K562 (cell line): ENCODE measurements around the gene KIF1A. TPM values are rescaled to one million over a fixed set of nuclear protein-coding genes. Genes with fewer than 3 reads are reported as not detected.

Experiments
- ATAC-seq: fragments of 200-7000 bp; cut with Tn5 transposase; 3 replicates; pipeline ENCODE4 v1.9.1; 2020; ENCODE audit warnings: moderate library complexity
- BruUV-seq: library from RNA; stranded (reverse); fragments of 400-500 nt; replicated peaks from 2 replicates; lab custom pipeline; 2021; lab: Mats Ljungman, UMichigan
- CTCF ChIA-PET: fragments of 300-600 bp; formaldehyde crosslinking; extraction: SDS; loops from one replicate; lab custom pipeline; 2021; ENCODE audit warnings: low intra/inter-chr PET ratio; lab: Yijun Ruan, JAX
- POLR2A ChIA-PET: fragments of 300-600, 350-650 bp; sonication (Branson Sonifier 250); formaldehyde crosslinking; extraction: SDS; loops from one replicate; lab custom pipeline; 2021; ENCODE audit warnings: antibody characterized with exemption, inconsistent platforms; lab: Yijun Ruan, JAX
- DNase-seq, 4 experiments: peaks; one replicate each; pipeline versions ENCODE4 v3.0.0 to v3.0.0-alpha.2; 2011 to 2018; ENCODE audit warnings: low spot score in 3 of 4, mixed read lengths in 3 of 4; ENCODE audit errors: extremely low read depth in 1 of 4
- FAIRE-seq: peaks from 2 replicates; lab custom pipeline; 2011; peaks lifted over from hg19 to GRCh38; lab: Jason Lieb, UNC
- H2AFZ ChIP-seq: 2 replicates; pipeline ENCODE4 v1.6.0; 2011; ENCODE audit warnings: low read depth, low read length, control low read depth, inconsistent platforms
- H3K27ac ChIP-seq: fragments of 200-600 bp; 3 replicates; pipeline ENCODE4 v1.8.0; 2011; ENCODE audit warnings: low read depth, mild to moderate bottlenecking, control low read depth, inconsistent platforms, low read length, moderate library complexity, mixed read lengths; ENCODE audit errors: extremely low read depth
- H3K27me3 ChIP-seq, 2 experiments: fragments of 300-600 bp in 1 of 2; 2 replicates in 1 of 2; 3 replicates in 1 of 2; pipeline versions ENCODE4 v1.6.0 to v1.8.0; 2011; ENCODE audit warnings: inconsistent platforms in 2 of 2, low read length in 2 of 2, mild to moderate bottlenecking in 1 of 2, mixed read lengths in 1 of 2, moderate library complexity in 1 of 2; ENCODE audit not compliant: control insufficient read depth in 2 of 2, insufficient read depth in 2 of 2
- H3K36me3 ChIP-seq: fragments of 300-600 bp; 3 replicates; pipeline ENCODE4 v1.8.0; 2011; ENCODE audit warnings: mild to moderate bottlenecking, low read length, inconsistent platforms; ENCODE audit not compliant: control insufficient read depth, insufficient read depth
- H3K4me1 ChIP-seq, 2 experiments: fragments of 200-600 bp in 1 of 2; replicated peaks in 1 of 2; 2 replicates in 1 of 2; 3 replicates in 1 of 2; pipeline versions ENCODE4 v1.5.1 to v1.8.0; 2011; ENCODE audit warnings: inconsistent platforms in 2 of 2, low read length in 2 of 2, mild to moderate bottlenecking in 1 of 2, mixed read lengths in 1 of 2, moderate library complexity in 1 of 2; ENCODE audit not compliant: control insufficient read depth in 2 of 2, insufficient read depth in 2 of 2
- H3K4me2 ChIP-seq: 2 replicates; pipeline ENCODE4 v1.6.1; 2011; ENCODE audit warnings: low read length, control low read depth, inconsistent platforms, mixed read lengths; ENCODE audit not compliant: insufficient read depth
- H3K4me3 ChIP-seq: fragments of 200-600 bp; sonication (generic), shearing (Covaris generic); 2 replicates; pipeline ENCODE4 v1.5.1; 2016; ENCODE audit warnings: control low read depth, inconsistent platforms
- H3K79me2 ChIP-seq: fragments of 200-600 bp; 3 replicates; pipeline ENCODE4 v1.8.0; 2011; ENCODE audit warnings: low read length, inconsistent platforms; ENCODE audit not compliant: control insufficient read depth, insufficient read depth
- H3K9ac ChIP-seq, 2 experiments: 2 replicates each; pipeline versions ENCODE4 v1.6.0 to v1.6.1; 2011; ENCODE audit warnings: low read depth in 2 of 2, low read length in 2 of 2, control low read depth in 1 of 2, inconsistent platforms in 1 of 2, mild to moderate bottlenecking in 1 of 2, mixed read lengths in 1 of 2; ENCODE audit not compliant: insufficient read depth in 1 of 2
- H3K9me1 ChIP-seq: one replicate; pipeline ENCODE4 v1.6.0; 2011; ENCODE audit warnings: inconsistent platforms, mild to moderate bottlenecking, low read length, moderate library complexity; ENCODE audit not compliant: control insufficient read depth, insufficient read depth
- H3K9me3 ChIP-seq: replicated peaks from 2 replicates; pipeline ENCODE4 v1.5.1; 2011; ENCODE audit warnings: low read depth, low read length, inconsistent platforms; ENCODE audit not compliant: control insufficient read depth, insufficient read depth
- H4K20me1 ChIP-seq: replicated peaks from 2 replicates; pipeline ENCODE4 v1.6.1; 2011; ENCODE audit warnings: low read length, inconsistent platforms, mixed read lengths; ENCODE audit not compliant: control insufficient read depth, insufficient read depth
- FOXK2 ChIP-seq, 2 experiments: fragments of 450-650 bp; IDR thresholded peaks in 1 of 2; conservative IDR thresholded peaks in 1 of 2; 2 replicates each; pipeline ENCODE4 v1.6.1; 2016; ENCODE audit warnings: low read depth in 2 of 2, mild to moderate bottlenecking in 1 of 2
- HIVEP1 ChIP-seq: fragments of 250-450 bp; sonication (Bioruptor Pico); IDR thresholded peaks from 2 replicates; pipeline ENCODE4 v1.4.0; 2020; ENCODE audit warnings: mild to moderate bottlenecking
- KLF1 ChIP-seq: fragments of 450-650 bp; IDR thresholded peaks from 2 replicates; pipeline ENCODE4 v1.6.1; 2016; ENCODE audit warnings: missing genetic modification characterization, missing compliant biosample characterization
- SRSF3 ChIP-seq: fragments of 200-400 bp; formaldehyde crosslinking; IDR thresholded peaks from 2 replicates; pipeline ENCODE4 v1.6.1; 2016; ENCODE audit warnings: mild to moderate bottlenecking, low read length, moderate library complexity; ENCODE audit not compliant: insufficient read depth
- ZNF143 ChIP-seq: sonication (generic); formaldehyde crosslinking; IDR thresholded peaks from 2 replicates; pipeline ENCODE4 v1.9.0; 2022; ENCODE audit warnings: mild to moderate bottlenecking, missing genetic modification reagents
- ZNF263 ChIP-seq: sonication (generic); formaldehyde crosslinking; IDR thresholded peaks from 2 replicates; pipeline ENCODE4 v1.8.0; 2022; ENCODE audit warnings: mild to moderate bottlenecking, missing genetic modification reagents, borderline replicate concordance
- ZNF717 ChIP-seq: fragments of 250-450 bp; sonication (Bioruptor Pico); IDR thresholded peaks from 2 replicates; pipeline ENCODE4 v1.5.0; 2021
- WGBS: fragments of 100-300 bp; shearing (Covaris generic); methylation state at CpG from one replicate; pipeline ENCODE4 v1.1.6; 2016; ENCODE audit warnings: low coverage, mixed read lengths; ENCODE audit not compliant: insufficient coverage; ENCODE audit errors: missing lambda C conversion rate; 5-methylcytosine and 5-hydroxymethylcytosine counted together
- in situ Hi-C: fragments of 300-500 bp; cut with MboI; formaldehyde crosslinking; loops from 4 replicates; pipeline ENCODE4 v1.15.0; 2018; ENCODE audit warnings: inconsistent platforms, mixed read lengths
- intact Hi-C: fragments of 100-400 bp; cut with micrococcal nuclease; formaldehyde crosslinking; loops from 2 replicates; pipeline ENCODE4 v1.14.2; 2022
- polyA plus RNA-seq, 8 experiments: library from polyadenylated mRNA; depleted of rRNA in 4 of 8; stranded (reverse) in 5 of 8; unstranded in 3 of 8; fragments of >200 nt; fragmentation: Nextera tagmentation in 2 of 8; fragmentation: Illumina TruSeq in 1 of 8; extraction: Ambion mirVana in 2 of 8; extraction: Trizol in 1 of 8; gene quantifications; 2 replicates each; pipeline versions ENCODE4 v1.2.1 to v1.2.3, GENCODE V29; 2011 to 2014; ENCODE audit warnings: inconsistent platforms in 1 of 8, missing spikeins in 1 of 8
- total RNA-seq, 7 experiments: library from RNA; depleted of rRNA in 6 of 7; stranded (reverse); fragments of >200 nt in 6 of 7; fragmentation: Illumina TruSeq in 2 of 7; extraction: Trizol in 2 of 7; gene quantifications; 2 replicates each; pipeline versions ENCODE4 v1.2.1 to v1.2.3, GENCODE V29; 2011 to 2021; ENCODE audit warnings: low replicate concordance in 1 of 7
- TF ChIP-seq, protein P1 (sequence below): sonication (generic); formaldehyde crosslinking; IDR thresholded peaks from 2 replicates; pipeline ENCODE4 v1.8.0; 2022; ENCODE audit warnings: missing genetic modification reagents, mild to moderate bottlenecking, borderline replicate concordance
- TF ChIP-seq, protein P2 (sequence below): fragments of 250-450 bp; sonication (Bioruptor Pico); IDR thresholded peaks from 2 replicates; pipeline ENCODE4 v1.5.0; 2022; ENCODE audit warnings: mild to moderate bottlenecking
- TF ChIP-seq, protein P3 (sequence below): IDR thresholded peaks from 2 replicates; pipeline ENCODE4 v1.6.1; 2016; ENCODE audit warnings: missing genetic modification characterization, missing compliant biosample characterization
- TF ChIP-seq, protein P4 (sequence below): sonication (generic); formaldehyde crosslinking; IDR thresholded peaks from 2 replicates; pipeline ENCODE4 v1.8.0; 2022; ENCODE audit warnings: mild to moderate bottlenecking, missing genetic modification reagents

KIF1A gene
- total and polyA plus RNA-seq, 9 of the 15 experiments (the other 6 are each of a cell fraction or from before 2014, with no cell fraction given) = 0.07 to 1.4 (median 0.45) TPM; not detected in 2

DNA sequence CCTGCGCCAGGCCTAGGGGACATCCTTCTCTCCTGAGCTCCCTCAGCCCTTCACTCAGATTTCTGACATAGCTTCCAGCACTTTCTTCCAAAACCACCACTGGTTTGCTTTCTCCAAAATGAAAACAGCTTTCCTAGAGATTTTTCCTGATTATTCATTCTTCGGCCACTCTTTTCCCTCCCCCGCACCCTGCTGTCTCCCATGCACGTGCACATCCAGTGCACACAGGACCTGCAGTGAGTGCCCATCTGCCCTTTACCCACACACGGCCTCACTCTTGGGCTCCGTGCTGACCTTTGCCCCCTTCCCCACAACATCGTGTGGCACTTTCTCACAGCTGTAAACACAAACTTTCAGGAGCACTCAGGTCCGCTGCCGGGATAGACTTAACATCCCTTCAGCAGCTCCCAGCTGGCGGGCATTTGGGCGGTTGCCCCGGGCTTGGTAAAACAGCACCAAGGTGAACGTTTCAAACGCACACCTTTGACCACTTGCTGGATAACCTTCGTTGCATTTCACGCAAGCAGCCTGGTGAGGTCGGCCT, 25.8 kb downstream of the KIF1A start:
- FAIRE-seq = no peak
- in situ Hi-C loops = no loop called here
- ChIA-PET POLR2A (no interaction called here), CTCF (no interaction called here)
- H3K4me2 ChIP-seq = no peak overlapping the region
- no TSS peak for BruUV-seq
- no peak for DNase-seq
- H2AFZ ChIP-seq = no peak overlapping the region
- no peaks in the 10 kb centered on the region for H3K36me3 ChIP-seq
- H3K4me1 ChIP-seq = peaks cover 0 to 4% of the 10 kb centered on the region in 2 experiments; a peak in 1 of 5 replicates
- no peaks in the 10 kb centered on the region for H3K79me2 ChIP-seq
- no peaks in the 10 kb centered on the region for H4K20me1 ChIP-seq
- no peak for TF ChIP-seq ZNF143
- no peak for TF ChIP-seq ZNF717 (CRISPR knock-in tag)
- no peak for TF ChIP-seq HIVEP1 (CRISPR knock-in tag)
- TF ChIP-seq ZNF263 = no peak
- TF ChIP-seq KLF1 (tag) = no peak
- TF ChIP-seq, protein P1, sequence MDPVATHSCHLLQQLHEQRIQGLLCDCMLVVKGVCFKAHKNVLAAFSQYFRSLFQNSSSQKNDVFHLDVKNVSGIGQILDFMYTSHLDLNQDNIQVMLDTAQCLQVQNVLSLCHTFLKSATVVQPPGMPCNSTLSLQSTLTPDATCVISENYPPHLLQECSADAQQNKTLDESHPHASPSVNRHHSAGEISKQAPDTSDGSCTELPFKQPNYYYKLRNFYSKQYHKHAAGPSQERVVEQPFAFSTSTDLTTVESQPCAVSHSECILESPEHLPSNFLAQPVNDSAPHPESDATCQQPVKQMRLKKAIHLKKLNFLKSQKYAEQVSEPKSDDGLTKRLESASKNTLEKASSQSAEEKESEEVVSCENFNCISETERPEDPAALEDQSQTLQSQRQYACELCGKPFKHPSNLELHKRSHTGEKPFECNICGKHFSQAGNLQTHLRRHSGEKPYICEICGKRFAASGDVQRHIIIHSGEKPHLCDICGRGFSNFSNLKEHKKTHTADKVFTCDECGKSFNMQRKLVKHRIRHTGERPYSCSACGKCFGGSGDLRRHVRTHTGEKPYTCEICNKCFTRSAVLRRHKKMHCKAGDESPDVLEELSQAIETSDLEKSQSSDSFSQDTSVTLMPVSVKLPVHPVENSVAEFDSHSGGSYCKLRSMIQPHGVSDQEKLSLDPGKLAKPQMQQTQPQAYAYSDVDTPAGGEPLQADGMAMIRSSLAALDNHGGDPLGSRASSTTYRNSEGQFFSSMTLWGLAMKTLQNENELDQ = no peak
- no peak for TF ChIP-seq FOXK2 (conservative IDR thresholded peaks at IDR 0.05 in 1 of 2, IDR thresholded peaks at IDR 0.05 in 1 of 2; ENCODE audit: low read depth in 2 of 2)
- TF ChIP-seq, protein P2, sequence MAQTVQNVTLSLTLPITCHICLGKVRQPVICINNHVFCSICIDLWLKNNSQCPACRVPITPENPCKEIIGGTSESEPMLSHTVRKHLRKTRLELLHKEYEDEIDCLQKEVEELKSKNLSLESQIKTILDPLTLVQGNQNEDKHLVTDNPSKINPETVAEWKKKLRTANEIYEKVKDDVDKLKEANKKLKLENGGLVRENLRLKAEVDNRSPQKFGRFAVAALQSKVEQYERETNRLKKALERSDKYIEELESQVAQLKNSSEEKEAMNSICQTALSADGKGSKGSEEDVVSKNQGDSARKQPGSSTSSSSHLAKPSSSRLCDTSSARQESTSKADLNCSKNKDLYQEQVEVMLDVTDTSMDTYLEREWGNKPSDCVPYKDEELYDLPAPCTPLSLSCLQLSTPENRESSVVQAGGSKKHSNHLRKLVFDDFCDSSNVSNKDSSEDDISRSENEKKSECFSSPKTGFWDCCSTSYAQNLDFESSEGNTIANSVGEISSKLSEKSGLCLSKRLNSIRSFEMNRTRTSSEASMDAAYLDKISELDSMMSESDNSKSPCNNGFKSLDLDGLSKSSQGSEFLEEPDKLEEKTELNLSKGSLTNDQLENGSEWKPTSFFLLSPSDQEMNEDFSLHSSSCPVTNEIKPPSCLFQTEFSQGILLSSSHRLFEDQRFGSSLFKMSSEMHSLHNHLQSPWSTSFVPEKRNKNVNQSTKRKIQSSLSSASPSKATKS (CRISPR knock-in tag) = no peak
- TF ChIP-seq, protein P3, sequence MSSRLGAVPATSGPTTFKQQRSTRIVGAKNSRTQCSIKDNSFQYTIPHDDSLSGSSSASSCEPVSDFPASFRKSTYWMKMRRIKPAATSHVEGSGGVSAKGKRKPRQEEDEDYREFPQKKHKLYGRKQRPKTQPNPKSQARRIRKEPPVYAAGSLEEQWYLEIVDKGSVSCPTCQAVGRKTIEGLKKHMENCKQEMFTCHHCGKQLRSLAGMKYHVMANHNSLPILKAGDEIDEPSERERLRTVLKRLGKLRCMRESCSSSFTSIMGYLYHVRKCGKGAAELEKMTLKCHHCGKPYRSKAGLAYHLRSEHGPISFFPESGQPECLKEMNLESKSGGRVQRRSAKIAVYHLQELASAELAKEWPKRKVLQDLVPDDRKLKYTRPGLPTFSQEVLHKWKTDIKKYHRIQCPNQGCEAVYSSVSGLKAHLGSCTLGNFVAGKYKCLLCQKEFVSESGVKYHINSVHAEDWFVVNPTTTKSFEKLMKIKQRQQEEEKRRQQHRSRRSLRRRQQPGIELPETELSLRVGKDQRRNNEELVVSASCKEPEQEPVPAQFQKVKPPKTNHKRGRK (tag) = no peak
- no peak for TF ChIP-seq SRSF3
- TF ChIP-seq, protein P4, sequence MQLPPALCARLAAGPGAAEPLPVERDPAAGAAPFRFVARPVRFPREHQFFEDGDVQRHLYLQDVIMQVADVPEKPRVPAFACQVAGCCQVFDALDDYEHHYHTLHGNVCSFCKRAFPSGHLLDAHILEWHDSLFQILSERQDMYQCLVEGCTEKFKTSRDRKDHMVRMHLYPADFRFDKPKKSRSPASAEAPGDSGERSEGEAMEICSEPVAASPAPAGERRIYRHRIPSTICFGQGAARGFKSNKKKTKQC (CRISPR knock-in tag) = no peak
- ATAC-seq = no peak
- no peak overlapping the region for H3K4me3 ChIP-seq
- intact Hi-C loops = no loop called here
- H3K27ac ChIP-seq = no peak overlapping the region
- H3K27me3 ChIP-seq = peaks cover 7 to 66% of the 10 kb centered on the region in 2 experiments; a peak in 4 of 5 replicates
- no peak overlapping the region for H3K9ac ChIP-seq
- under 1% methylated on average over 14 of the region's 17 CpGs for WGBS
- no peaks in the 10 kb centered on the region for H3K9me1 ChIP-seq
- H3K9me3 ChIP-seq = no peaks in the 10 kb centered on the region
